ENCODE data around the gene CEACAM6. TPM values are rescaled to one million over a fixed set of nuclear protein-coding genes. Genes with fewer than 3 reads are reported as not detected.

Gene CEACAM6
- total RNA-seq, 1 donor from 2014 or later = 1.1 TPM

DNA sequence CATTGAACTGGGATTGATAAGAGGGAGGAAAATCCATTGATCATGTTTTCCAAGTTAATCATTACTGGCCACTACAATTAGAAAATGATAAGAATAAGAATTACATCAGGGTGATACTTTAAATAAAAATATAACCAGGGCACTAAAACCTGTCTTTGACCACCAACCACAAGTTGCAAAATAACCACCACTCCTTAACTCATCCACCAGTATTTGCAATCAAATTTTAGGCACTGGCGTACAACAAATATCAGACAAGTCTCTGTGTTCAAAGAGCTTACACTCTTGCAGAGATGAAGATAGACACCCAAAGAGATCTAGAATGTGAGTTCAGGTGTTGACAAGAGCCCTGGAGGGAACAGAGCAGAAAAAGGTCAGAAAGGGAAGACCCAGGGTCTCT, 41.6 kb downstream of the CEACAM6 start:
- no peak overlapping the region for H3K4me3 ChIP-seq (ENCODE audit: low read depth, low read length)
- DNase-seq (ENCODE audit: low read depth) = no peak
- no peak for TF ChIP-seq CTCF (conservative IDR thresholded peaks at IDR 0.05; ENCODE audit: low read depth, low read length)

- TF ChIP-seq CTCF (conservative IDR thresholded peaks at IDR 0.05; ENCODE audit: low read depth, low read length) = no peak
- H3K4me3 ChIP-seq (ENCODE audit: low read depth, low read length) = no peak overlapping the region
- no peak for DNase-seq (ENCODE audit: low read depth)
Measured at GRCh38 chr19:41799444-41800000, 44.2 kb downstream of the CEACAM6 start.

- no peak for TF ChIP-seq CTCF (conservative IDR thresholded peaks at IDR 0.05; ENCODE audit: low read depth, low read length)
- H3K4me3 ChIP-seq (ENCODE audit: low read depth, low read length) = no peak overlapping the region
- no peak for DNase-seq (ENCODE audit: low read depth)
Measured at GRCh38 chr19:41801031-41801430, 45.7 kb downstream of the CEACAM6 start.

DNA sequence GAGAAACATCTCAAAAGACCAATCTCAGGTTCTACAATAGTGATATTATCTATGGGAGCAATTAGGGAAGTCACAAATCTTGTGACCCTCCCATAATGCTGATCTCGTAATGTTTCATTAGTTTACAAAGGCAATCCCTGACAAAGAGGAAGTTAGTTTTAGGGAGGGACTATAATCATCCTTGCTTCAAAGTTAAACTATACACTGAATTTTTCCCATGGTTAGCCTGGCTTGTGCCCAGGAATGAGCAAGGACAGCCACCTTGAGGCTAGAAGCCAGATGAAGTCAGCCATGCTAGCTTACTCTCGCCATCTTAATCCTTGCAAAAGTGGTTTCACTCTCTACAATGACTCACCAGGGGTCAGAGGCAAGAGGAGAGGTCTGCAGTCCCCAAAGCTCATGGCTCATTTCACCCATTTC, 46.5 kb downstream of the CEACAM6 start:
- DNase-seq (ENCODE audit: low read depth) = no peak
- no peak overlapping the region for H3K4me3 ChIP-seq (ENCODE audit: low read depth, low read length)
- no peak for TF ChIP-seq CTCF (conservative IDR thresholded peaks at IDR 0.05; ENCODE audit: low read depth, low read length)

GRCh38 chr19:41802770-41803169, 47.4 kb downstream of the CEACAM6 start:
- H3K4me3 ChIP-seq (ENCODE audit: low read depth, low read length) = no peak overlapping the region
- no peak for TF ChIP-seq CTCF (conservative IDR thresholded peaks at IDR 0.05; ENCODE audit: low read depth, low read length)
- no peak for DNase-seq (ENCODE audit: low read depth)

DNA sequence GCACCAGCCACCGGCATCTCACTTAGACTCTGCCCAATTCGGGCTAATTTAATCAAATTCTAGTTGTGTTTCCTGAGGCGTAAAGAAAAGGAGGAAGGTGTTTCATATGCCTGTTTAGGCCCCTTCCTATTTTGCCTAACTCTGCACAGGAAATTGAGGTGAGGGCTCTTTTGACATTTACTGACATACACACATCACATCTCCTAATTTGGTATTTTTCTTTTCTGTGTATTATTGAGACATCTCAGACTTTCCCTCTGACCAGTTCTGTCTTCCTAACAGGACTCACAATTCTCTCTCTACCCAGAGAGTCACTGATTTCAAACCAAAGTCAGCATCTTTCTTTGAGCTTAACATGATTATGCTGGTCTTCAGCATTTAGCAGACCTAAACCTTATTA, 49.0 kb downstream of the CEACAM6 start:
- DNase-seq (ENCODE audit: low read depth) = no peak
- no peak for TF ChIP-seq CTCF (conservative IDR thresholded peaks at IDR 0.05; ENCODE audit: low read depth, low read length)
- H3K4me3 ChIP-seq (ENCODE audit: low read depth, low read length) = no peak overlapping the region

GRCh38 chr19:41807176-41807575, 51.8 kb downstream of the CEACAM6 start:
- TF ChIP-seq CTCF (conservative IDR thresholded peaks at IDR 0.05; ENCODE audit: low read depth, low read length) = no peak
- no peak overlapping the region for H3K4me3 ChIP-seq (ENCODE audit: low read depth, low read length)

More at GRCh38 chr19:41807176-41807575, 51.8 kb downstream of the CEACAM6 start:
- DNase-seq (ENCODE audit: low read depth) = no peak
